Large intestine (tissue), 3 donors: ENCODE measurements around the gene SMPD3. TPM values are rescaled to one million over a fixed set of nuclear protein-coding genes. Genes with fewer than 3 reads are reported as not detected.
A peak's percentile ranks its signal among the peaks of the same experiment; 100 is the strongest.

Experiments
- DNase-seq, 2 donors: peaks; one replicate each; pipeline versions ENCODE4 v3.0.0 to v3.0.0-alpha.2; 2013
- H3K27ac ChIP-seq: one replicate; pipeline ENCODE4 v1.5.1; 2013; ENCODE audit warnings: low read length
- H3K27me3 ChIP-seq: 2 replicates; pipeline ENCODE4 v1.6.1; 2013; ENCODE audit warnings: low read length; ENCODE audit not compliant: control insufficient read depth, insufficient read depth
- H3K36me3 ChIP-seq: 2 replicates; pipeline ENCODE4 v1.6.1; 2013; ENCODE audit warnings: low read length; ENCODE audit not compliant: control insufficient read depth, insufficient read depth
- H3K4me1 ChIP-seq: one replicate; pipeline ENCODE4 v1.6.1; 2013; ENCODE audit warnings: low read length; ENCODE audit not compliant: control insufficient read depth, insufficient read depth
- H3K4me3 ChIP-seq: one replicate; pipeline ENCODE4 v1.5.1; 2013; ENCODE audit warnings: low read length
- H3K9me3 ChIP-seq: one replicate; pipeline ENCODE4 v1.6.1; 2013; ENCODE audit warnings: mild to moderate bottlenecking, low read depth, low read length, moderate library complexity; ENCODE audit not compliant: control insufficient read depth
- WGBS: methylation state at CpG from one replicate; pipeline ENCODE4 v1.1.5; 2013; ENCODE audit warnings: low lambda C conversion rate; ENCODE audit not compliant: insufficient coverage; 5-methylcytosine and 5-hydroxymethylcytosine counted together
- polyA plus RNA-seq: library from polyadenylated mRNA; unstranded; fragments of 120-200 nt; gene quantifications from one replicate; pipeline ENCODE4 v1.2.1, GENCODE V29; 2013

SMPD3 gene
- polyA plus RNA-seq, 1 donor: 49.4 TPM

- DNase-seq: peak; percentile 44 to 75
- WGBS: 33% methylated on average over 1 of the region's 7 CpGs
- no peak overlapping the region for H3K4me3 ChIP-seq
- peak overlapping the region; percentile 90 for H3K27ac ChIP-seq
- H3K9me3 ChIP-seq: no peaks in the 10 kb centered on the region
- peaks cover 57% of the 10 kb centered on the region for H3K4me1 ChIP-seq
- no peaks in the 10 kb centered on the region for H3K27me3 ChIP-seq
- peaks cover 12% of the 10 kb centered on the region for H3K36me3 ChIP-seq
Measured at GRCh38 chr16:68332411-68333121, 115.7 kb downstream of the SMPD3 start.

- peak in 1 of 2 donors; percentile 26 for DNase-seq
- Histone ChIP-seq H3K36me3 (peaks cover 7% of the 10 kb centered on the region), H3K4me3 (no peak overlapping the region), H3K4me1 (peaks cover 61% of the 10 kb centered on the region), H3K27ac (peak overlapping the region; percentile 90), H3K9me3 (no peaks in the 10 kb centered on the region), H3K27me3 (no peaks in the 10 kb centered on the region)
- no CpG with 5 or more reads among the region's 4 CpGs for WGBS
Measured at GRCh38 chr16:68331879-68332410, 116.4 kb downstream of the SMPD3 start.

GRCh38 chr16:68328860-68329390, 119.4 kb downstream of the SMPD3 start:
- DNase-seq: peak; percentile 82 to 90
- Histone ChIP-seq H3K9me3 (no peaks in the 10 kb centered on the region), H3K27me3 (no peaks in the 10 kb centered on the region), H3K27ac (peak overlapping the region; percentile 88), H3K4me1 (peaks cover 56% of the 10 kb centered on the region), H3K4me3 (no peak overlapping the region), H3K36me3 (peaks cover 23% of the 10 kb centered on the region)
- WGBS: no CpG with 5 or more reads among the region's 3 CpGs

- no CpG with 5 or more reads among the region's 13 CpGs for WGBS
- peak; percentile 85 to 94 for DNase-seq
- H3K27ac ChIP-seq: peak overlapping the region; percentile 88
Measured at GRCh38 chr16:68328151-68328859, 120.0 kb downstream of the SMPD3 start.

GRCh38 chr16:68324780-68325357, 123.4 kb downstream of the SMPD3 start:
- H3K4me3 ChIP-seq: no peak overlapping the region
- H3K4me1 ChIP-seq: peaks cover 24% of the 10 kb centered on the region
- DNase-seq: no peak
- no peaks in the 10 kb centered on the region for H3K27me3 ChIP-seq
- no peak overlapping the region for H3K27ac ChIP-seq
- no CpG with 5 or more reads among the region's 8 CpGs for whole genome bisulfite sequencing
- H3K9me3 ChIP-seq: no peaks in the 10 kb centered on the region
- peaks cover 42% of the 10 kb centered on the region for H3K36me3 ChIP-seq

More at GRCh38 chr16:68328151-68328859, 120.0 kb downstream of the SMPD3 start:
- Histone ChIP-seq H3K4me1 (peaks cover 52% of the 10 kb centered on the region), H3K4me3 (no peak overlapping the region), H3K9me3 (no peaks in the 10 kb centered on the region), H3K36me3 (peaks cover 25% of the 10 kb centered on the region), H3K27me3 (no peaks in the 10 kb centered on the region)

GRCh38 chr16:68324336-68324735, 124.0 kb downstream of the SMPD3 start:
- no CpG with 5 or more reads among the region's 5 CpGs for WGBS
- H3K9me3 ChIP-seq: no peaks in the 10 kb centered on the region
- H3K4me3 ChIP-seq: no peak overlapping the region
- peaks cover 18% of the 10 kb centered on the region for H3K4me1 ChIP-seq
- H3K36me3 ChIP-seq: peaks cover 46% of the 10 kb centered on the region
- no peaks in the 10 kb centered on the region for H3K27me3 ChIP-seq
- no peak overlapping the region for H3K27ac ChIP-seq
- no peak for DNase-seq

GRCh38 chr16:68319185-68319908, 129.0 kb downstream of the SMPD3 start:
- Histone ChIP-seq H3K36me3 (peaks cover 51% of the 10 kb centered on the region), H3K27me3 (no peaks in the 10 kb centered on the region), H3K27ac (no peak overlapping the region), H3K9me3 (no peaks in the 10 kb centered on the region), H3K4me1 (no peaks in the 10 kb centered on the region), H3K4me3 (no peak overlapping the region)
- WGBS: 83% methylated on average over 2 of the region's 6 CpGs
- no peak for DNase-seq

GRCh38 chr16:68313116-68313515, 135.2 kb downstream of the SMPD3 start:
- WGBS: no CpG with 5 or more reads among the region's 4 CpGs

GRCh38 chr16:68310774-68311511, 137.4 kb downstream of the SMPD3 start, which contains the start of the genes PRMT7 and SLC7A6OS:
Gene PRMT7, plus strand, starts transcription at chr16:68311019. Its CDS starts 4,961 bp downstream, at chr16:68315980.
Gene SLC7A6OS, minus strand, starts transcription at chr16:68310946. Its CDS starts 20 bp downstream, at chr16:68310926.
- Histone ChIP-seq H3K4me1 (peaks cover 15% of the 10 kb centered on the region), H3K9me3 (no peaks in the 10 kb centered on the region), H3K27me3 (no peaks in the 10 kb centered on the region), H3K27ac (peak within 1 kb of the TSS; percentile 85), H3K4me3 (peak within 1 kb of the TSS; percentile 95), H3K36me3 (peaks cover 26% of the 10 kb centered on the region)
- no CpG with 5 or more reads among the region's 62 CpGs for WGBS
- peak; percentile 88 to 95 for DNase-seq

More at GRCh38 chr16:68313116-68313515, 135.2 kb downstream of the SMPD3 start:
- H3K27me3 ChIP-seq: no peaks in the 10 kb centered on the region
- no peak overlapping the region for H3K27ac ChIP-seq
- peaks cover 15% of the 10 kb centered on the region for H3K4me1 ChIP-seq
- DNase-seq: no peak
- no peak overlapping the region for H3K4me3 ChIP-seq
- H3K36me3 ChIP-seq: peaks cover 24% of the 10 kb centered on the region
- H3K9me3 ChIP-seq: no peaks in the 10 kb centered on the region
